ENCODE data around the gene SFTPD. TPM values are rescaled to one million over a fixed set of nuclear protein-coding genes. Genes with fewer than 3 reads are reported as not detected.

SFTPD gene
- total and polyA plus RNA-seq, 2 of the 13 experiments (the other 11 are each of a cell fraction or from before 2014, with no cell fraction given) = not detected

- no peak overlapping the region for H3K9ac ChIP-seq (ENCODE audit: insufficient read depth, low read depth, low read length)
- POLR2A ChIA-PET = no interaction called here
- no peaks in the 10 kb centered on the region for H4K20me1 ChIP-seq (ENCODE audit: insufficient read depth, low read length)
- CTCF ChIA-PET (ENCODE audit: low intra/inter-chr PET ratio, low total read pairs) = no interaction called here
- H3K27ac ChIP-seq (ENCODE audit: extremely low read length, insufficient read depth, low read length) = no peak overlapping the region
- H3K9me3 ChIP-seq (ENCODE audit: low read length) = no peaks in the 10 kb centered on the region
- H3K27me3 ChIP-seq (ENCODE audit: control insufficient read depth in 1 of 2, insufficient read depth in 2 of 2, low read length in 2 of 2) = no peaks in the 10 kb centered on the region
- H3K36me3 ChIP-seq (replicated peaks in 1 of 2; ENCODE audit: control insufficient read depth in 1 of 2, insufficient read depth in 2 of 2, low read length in 2 of 2) = no peaks in the 10 kb centered on the region
- ATAC-seq = no peak
- 0% methylated on average over 1 of the region's 1 CpG for WGBS (ENCODE audit: low lambda C conversion rate)
- H3K4me2 ChIP-seq (ENCODE audit: low read depth, low read length) = no peak overlapping the region
- intact Hi-C loops (cut with micrococcal nuclease; ENCODE audit: unreplicated experiment) (no loop called here), in situ Hi-C loops (cut with HindIII; ENCODE audit: extremely low pct_ligation_motif_present, low pct_unique_long_range_greater_than_20kb) (no loop called here)
- H3K4me3 ChIP-seq (replicated peaks in 1 of 3; ENCODE audit: insufficient read depth in 1 of 3, low read depth in 2 of 3, low read length in 3 of 3) = no peak overlapping the region
- no peak for FAIRE-seq
- no peak overlapping the region for H2AFZ ChIP-seq (ENCODE audit: low read length)
- no peaks in the 10 kb centered on the region for H3K4me1 ChIP-seq (ENCODE audit: insufficient read depth, low read length)
- no peaks in the 10 kb centered on the region for H3K79me2 ChIP-seq (ENCODE audit: insufficient read depth, low read length)
- BruUV-seq (replicated peaks) = no TSS peak
- no peak for DNase-seq (ENCODE audit: low spot score)
- TF ChIP-seq POLR2A (IDR thresholded peaks at IDR 0.05; ENCODE audit: insufficient read depth in 1 of 2, low read depth in 2 of 2, low read length in 2 of 2) (no peak), PRDM4 (CRISPR knock-in tag; IDR thresholded peaks at IDR 0.05; ENCODE audit: borderline replicate concordance) (no peak), ZNF841 (CRISPR knock-in tag; IDR thresholded peaks at IDR 0.05; ENCODE audit: borderline replicate concordance) (no peak), ZNF225 (CRISPR knock-in tag; IDR thresholded peaks at IDR 0.05) (no peak), ZNF572 (CRISPR knock-in tag; IDR thresholded peaks at IDR 0.05) (no peak), ATF6 (CRISPR knock-in tag; conservative IDR thresholded peaks at IDR 0.05) (no peak), SRSF4 (IDR thresholded peaks at IDR 0.05; ENCODE audit: low read depth, low read length, poor library complexity, severe bottlenecking) (no peak), SYNCRIP (IDR thresholded peaks at IDR 0.05; ENCODE audit: insufficient read depth, low read depth, low read length) (no peak), IRX3 (CRISPR knock-in tag; IDR thresholded peaks at IDR 0.05; ENCODE audit: borderline replicate concordance, low read depth) (no peak), ZNF564 (CRISPR knock-in tag; IDR thresholded peaks at IDR 0.05) (no peak), AFF4 (CRISPR knock-in tag; IDR thresholded peaks at IDR 0.05) (no peak), ZNF282 (IDR thresholded peaks at IDR 0.05; ENCODE audit: partially characterized antibody) (no peak), ZNF10 (CRISPR knock-in tag; IDR thresholded peaks at IDR 0.05; ENCODE audit: borderline replicate concordance, low read depth) (no peak), XBP1 (CRISPR knock-in tag; IDR thresholded peaks at IDR 0.05) (no peak), CENPX (CRISPR knock-in tag; IDR thresholded peaks at IDR 0.05) (no peak), ZBTB25 (CRISPR knock-in tag; IDR thresholded peaks at IDR 0.05) (no peak), ZNF326 (CRISPR knock-in tag; IDR thresholded peaks at IDR 0.05; ENCODE audit: borderline replicate concordance) (no peak)
Measured at GRCh38 chr10:79890469-79890868, 58.4 kb downstream of the SFTPD start.
